T-helper 2 cell (primary cell): Measurements from ENCODE around the gene DCAF8.

ENCODE experiments used
- DNase-seq, 5 experiments: peaks; one replicate each; pipeline versions ENCODE4 v3.0.0 to v3.0.0-alpha.2; 2012 to 2022

Gene DCAF8

DNA sequence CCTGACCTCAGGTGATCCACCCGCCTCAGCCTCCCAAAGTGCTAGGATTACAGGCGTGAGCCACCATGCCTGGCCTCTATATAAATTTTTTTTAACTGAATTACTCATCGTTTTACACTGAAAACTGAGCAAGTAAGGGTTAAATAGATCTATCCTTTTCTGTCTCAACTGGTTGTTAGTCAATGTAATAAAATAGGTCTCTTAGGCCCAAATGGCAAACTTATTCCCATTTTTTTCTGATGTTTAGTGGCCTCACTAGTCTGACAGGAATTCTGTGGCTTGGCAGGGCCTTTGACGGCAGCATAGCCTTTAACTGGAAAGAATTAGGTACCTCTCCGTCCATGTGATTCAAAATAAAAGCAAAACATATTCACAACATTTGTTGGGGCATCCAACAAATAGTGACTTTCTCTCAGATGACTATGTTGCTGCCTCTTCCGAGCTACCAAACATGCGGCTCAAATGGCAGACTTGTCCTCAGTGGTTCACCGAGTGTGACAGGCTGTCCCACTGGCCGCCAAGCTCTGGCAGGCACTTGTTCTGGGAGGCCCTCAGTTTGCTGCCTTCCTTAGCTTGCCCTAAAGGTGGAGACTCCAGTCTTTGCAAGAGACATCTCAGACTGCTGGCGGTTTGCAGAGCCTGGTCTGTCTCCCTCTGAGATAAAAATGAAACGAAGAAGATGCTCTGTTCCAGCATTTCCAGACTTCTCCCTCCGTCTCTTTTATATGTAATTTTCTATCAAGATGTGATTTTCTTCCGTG, 93.6 kb downstream of the DCAF8 start:
- no peak for DNase-seq

DNA sequence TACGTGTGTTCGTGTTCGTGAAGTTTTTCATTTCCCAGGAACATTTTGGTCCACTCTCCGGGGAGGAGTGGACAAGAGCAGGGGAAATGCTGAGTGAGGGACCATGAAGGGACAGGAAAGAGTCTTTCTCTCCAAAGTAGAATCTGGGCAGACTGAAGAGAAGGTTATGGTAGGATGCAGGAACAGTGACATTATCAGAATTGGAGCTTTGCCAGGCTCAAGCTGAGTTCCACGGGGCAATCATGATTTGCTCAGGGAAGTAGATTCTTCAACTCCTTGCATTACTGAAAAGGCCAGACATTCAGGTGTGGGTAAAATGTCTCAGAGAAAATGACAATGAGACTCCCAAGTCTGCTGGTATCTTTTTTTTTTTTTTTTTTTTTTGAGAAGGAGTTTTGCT, 94.3 kb downstream of the DCAF8 start:
- DNase-seq, result no peak

DNA sequence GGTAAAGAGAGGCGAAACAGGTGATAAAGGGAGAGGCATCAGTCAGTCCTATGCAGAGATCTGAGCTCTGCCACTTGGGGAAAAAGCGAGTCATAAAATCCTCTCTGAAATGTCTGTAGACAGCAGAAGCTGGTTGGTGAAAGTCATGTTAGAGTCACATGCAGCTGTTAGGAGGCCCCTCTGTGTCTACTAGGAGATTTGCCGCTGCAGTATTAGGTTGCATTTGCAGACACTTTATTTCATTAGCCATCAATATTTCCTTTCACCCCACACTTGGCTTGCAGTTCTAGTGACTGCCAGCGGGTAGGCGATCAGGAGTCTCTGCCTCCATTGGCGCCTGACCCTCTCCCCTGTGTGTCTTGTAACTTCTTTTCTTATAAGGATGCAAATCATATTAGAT, 94.8 kb downstream of the DCAF8 start:
- no peak for DNase-seq

DNA sequence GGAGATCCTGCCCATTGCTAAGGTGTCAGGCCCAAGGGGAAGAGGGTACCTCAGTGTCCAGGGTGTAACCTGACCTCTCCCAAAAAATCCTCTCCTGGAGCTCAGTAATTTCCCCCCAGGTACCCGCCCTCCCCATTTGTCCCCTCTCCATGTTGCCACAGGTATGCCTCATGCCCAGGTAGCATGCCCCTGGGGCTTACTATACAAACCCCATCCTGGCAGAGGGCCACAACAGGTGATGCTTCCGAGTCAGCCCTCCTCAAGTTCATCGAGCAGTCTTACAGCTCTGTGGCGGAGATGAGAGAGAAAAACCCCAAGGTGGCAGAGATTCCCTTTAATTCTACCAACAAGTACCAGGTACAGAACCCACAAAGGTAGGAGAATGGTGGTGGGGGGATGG, 95.3 kb downstream of the DCAF8 start:
- no peak for DNase-seq

DNA sequence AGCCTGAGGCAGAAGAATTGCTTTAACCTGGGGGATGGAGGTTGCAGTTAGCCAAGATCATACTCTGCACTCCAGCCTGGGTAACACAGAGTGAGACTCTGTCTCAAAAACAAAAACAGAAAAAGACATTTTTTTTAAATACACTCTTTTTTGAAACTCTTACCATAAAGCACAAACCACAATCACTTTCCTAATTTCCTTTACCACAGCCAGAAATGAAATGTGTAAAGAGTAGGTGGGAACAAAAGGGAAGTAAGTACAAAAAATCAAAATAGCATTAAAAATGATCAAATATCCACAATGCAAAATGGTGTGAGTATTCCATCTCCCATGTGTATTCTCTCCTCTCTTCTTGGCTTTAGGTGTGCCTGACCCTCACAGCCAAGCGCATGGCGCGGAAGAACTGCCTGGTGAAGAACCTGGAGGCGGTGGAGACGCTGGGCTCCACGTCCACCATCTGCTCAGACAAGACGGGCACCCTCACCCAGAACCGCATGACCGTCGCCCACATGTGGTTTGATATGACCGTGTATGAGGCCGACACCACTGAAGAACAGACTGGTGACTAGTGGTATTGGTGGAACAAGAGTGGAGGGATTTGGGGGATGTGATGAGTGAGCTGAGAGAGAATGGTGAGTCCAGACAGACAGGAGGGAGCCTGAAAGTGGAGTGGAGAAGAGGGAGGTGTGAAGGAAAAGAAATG, 96.0 kb downstream of the DCAF8 start:
- no peak for DNase-seq
